HEK293 (cell line): ENCODE measurements around the gene ZNF576.

Source experiments
- CTCF ChIA-PET: fragments of 350-600 bp; formaldehyde crosslinking; extraction: SDS; loops from one replicate; lab custom pipeline; 2021; ENCODE audit warnings: antibody characterized with exemption; lab: Yijun Ruan, JAX
- POLR2A ChIA-PET: fragments of 300-600 bp; formaldehyde crosslinking; extraction: SDS; loops from one replicate; lab custom pipeline; 2020; ENCODE audit warnings: antibody characterized with exemption, inconsistent platforms; lab: Yijun Ruan, JAX
- H3K27ac ChIP-seq: fragments of 200-500 bp; sonication (Bioruptor generic); 2 replicates; pipeline ENCODE4 v1.5.1; 2014; ENCODE audit warnings: low read depth, low read length, control low read depth, inconsistent platforms; ENCODE audit errors: extremely low read depth
- H3K36me3 ChIP-seq, 2 experiments: fragments of 200-500 bp in 1 of 2; sonication (Bioruptor generic) in 1 of 2; 1 replicate in 1 of 2; 2 replicates in 1 of 2; pipeline ENCODE4 v1.5.1; 2014 to 2017; ENCODE audit warnings: inconsistent platforms in 2 of 2, low read length in 2 of 2; ENCODE audit not compliant: control insufficient read depth in 2 of 2, insufficient read depth in 1 of 2
- H3K4me1 ChIP-seq: fragments of 200-500 bp; sonication (Bioruptor generic); 2 replicates; pipeline ENCODE4 v1.5.1; 2014; ENCODE audit warnings: mild to moderate bottlenecking, low read length, inconsistent platforms; ENCODE audit not compliant: control insufficient read depth, insufficient read depth
- H3K4me3 ChIP-seq: 2 replicates; pipeline ENCODE4 v1.5.1; 2011; ENCODE audit warnings: low read depth, mild to moderate bottlenecking, control low read depth, low read length, moderate library complexity
- H3K9me3 ChIP-seq: fragments of 200-500 bp; sonication (Bioruptor generic); 2 replicates; pipeline ENCODE4 v1.5.1; 2014; ENCODE audit warnings: low read depth, low read length, inconsistent platforms; ENCODE audit not compliant: control insufficient read depth, insufficient read depth
- KLF16 ChIP-seq: fragments of 450-650 bp; formaldehyde crosslinking; IDR thresholded peaks from 2 replicates; pipeline ENCODE4 v1.5.1; 2017; ENCODE audit warnings: missing biosample characterization, missing genetic modification characterization
- OSR2 ChIP-seq: fragments of 450-650 bp; formaldehyde crosslinking; IDR thresholded peaks from 2 replicates; pipeline ENCODE4 v1.5.1; 2016; ENCODE audit warnings: missing biosample characterization, missing genetic modification characterization
- REPIN1 ChIP-seq: fragments of 450-650 bp; formaldehyde crosslinking; IDR thresholded peaks from 2 replicates; pipeline ENCODE4 v1.5.1; 2017; ENCODE audit warnings: missing biosample characterization, missing genetic modification characterization, low read depth
- WT1 ChIP-seq: fragments of 450-650 bp; formaldehyde crosslinking; IDR thresholded peaks from 2 replicates; pipeline ENCODE4 v1.5.1; 2016; ENCODE audit warnings: missing biosample characterization, missing genetic modification characterization
- ZBTB20 ChIP-seq: fragments of 450-650 bp; formaldehyde crosslinking; IDR thresholded peaks from 2 replicates; pipeline ENCODE4 v1.5.1; 2016; ENCODE audit warnings: missing biosample characterization, missing genetic modification characterization
- ZBTB21 ChIP-seq: fragments of 450-650 bp; formaldehyde crosslinking; IDR thresholded peaks from 2 replicates; pipeline ENCODE4 v1.5.1; 2017; ENCODE audit warnings: missing biosample characterization, missing genetic modification characterization
- ZBTB48 ChIP-seq: fragments of 450-650 bp; formaldehyde crosslinking; IDR thresholded peaks from 2 replicates; pipeline ENCODE4 v1.5.1; 2016; ENCODE audit warnings: missing biosample characterization, missing genetic modification characterization
- ZNF138 ChIP-seq: fragments of 450-650 bp; formaldehyde crosslinking; IDR thresholded peaks from 2 replicates; pipeline ENCODE4 v1.5.1; 2016; ENCODE audit warnings: missing biosample characterization, missing genetic modification characterization, borderline replicate concordance
- ZNF2 ChIP-seq: fragments of 450-650 bp; formaldehyde crosslinking; IDR thresholded peaks from 2 replicates; pipeline ENCODE4 v1.5.1; 2016; ENCODE audit warnings: missing biosample characterization, missing genetic modification characterization
- ZNF223 ChIP-seq: fragments of 450-650 bp; formaldehyde crosslinking; IDR thresholded peaks from 2 replicates; pipeline ENCODE4 v1.5.1; 2016; ENCODE audit warnings: missing biosample characterization, missing genetic modification characterization
- ZNF266 ChIP-seq: fragments of 450-650 bp; formaldehyde crosslinking; IDR thresholded peaks from 2 replicates; pipeline ENCODE4 v1.5.1; 2016; ENCODE audit warnings: missing biosample characterization, missing genetic modification characterization, low read depth
- ZNF391 ChIP-seq: fragments of 450-650 bp; formaldehyde crosslinking; IDR thresholded peaks from 2 replicates; pipeline ENCODE4 v1.5.1; 2016; ENCODE audit warnings: low read depth, missing biosample characterization, missing genetic modification characterization, borderline replicate concordance
- ZNF600 ChIP-seq: fragments of 450-650 bp; formaldehyde crosslinking; IDR thresholded peaks from 2 replicates; pipeline ENCODE4 v1.5.1; 2016; ENCODE audit warnings: missing biosample characterization, missing genetic modification characterization
- ZNF660 ChIP-seq: fragments of 450-650 bp; IDR thresholded peaks from 2 replicates; pipeline ENCODE4 v1.5.1; 2018; ENCODE audit warnings: missing biosample characterization, mild to moderate bottlenecking, missing genetic modification characterization
- ZNF664 ChIP-seq: fragments of 450-650 bp; formaldehyde crosslinking; IDR thresholded peaks from 2 replicates; pipeline ENCODE4 v1.5.1; 2016; ENCODE audit warnings: missing biosample characterization, missing genetic modification characterization
- ZNF776 ChIP-seq: fragments of 450-650 bp; formaldehyde crosslinking; IDR thresholded peaks from 2 replicates; pipeline ENCODE4 v1.5.0; 2017; ENCODE audit warnings: missing biosample characterization, missing genetic modification characterization, borderline replicate concordance
- ZNF777 ChIP-seq: fragments of 450-650 bp; formaldehyde crosslinking; IDR thresholded peaks from 2 replicates; pipeline ENCODE4 v1.5.1; 2017; ENCODE audit warnings: missing biosample characterization, missing genetic modification characterization, borderline replicate concordance
- TF ChIP-seq, protein P1 (sequence below): fragments of 450-650 bp; formaldehyde crosslinking; IDR thresholded peaks from 2 replicates; pipeline ENCODE4 v1.5.1; 2016; ENCODE audit warnings: missing biosample characterization, missing genetic modification characterization
- TF ChIP-seq, protein P2 (sequence below): fragments of 450-650 bp; formaldehyde crosslinking; IDR thresholded peaks from 2 replicates; pipeline ENCODE4 v1.5.1; 2016; ENCODE audit warnings: missing biosample characterization, missing genetic modification characterization
- TF ChIP-seq, protein P3 (sequence below): fragments of 450-650 bp; formaldehyde crosslinking; IDR thresholded peaks from 2 replicates; pipeline ENCODE4 v1.5.1; 2016; ENCODE audit warnings: missing biosample characterization, missing genetic modification characterization

ZNF576 gene

DNA sequence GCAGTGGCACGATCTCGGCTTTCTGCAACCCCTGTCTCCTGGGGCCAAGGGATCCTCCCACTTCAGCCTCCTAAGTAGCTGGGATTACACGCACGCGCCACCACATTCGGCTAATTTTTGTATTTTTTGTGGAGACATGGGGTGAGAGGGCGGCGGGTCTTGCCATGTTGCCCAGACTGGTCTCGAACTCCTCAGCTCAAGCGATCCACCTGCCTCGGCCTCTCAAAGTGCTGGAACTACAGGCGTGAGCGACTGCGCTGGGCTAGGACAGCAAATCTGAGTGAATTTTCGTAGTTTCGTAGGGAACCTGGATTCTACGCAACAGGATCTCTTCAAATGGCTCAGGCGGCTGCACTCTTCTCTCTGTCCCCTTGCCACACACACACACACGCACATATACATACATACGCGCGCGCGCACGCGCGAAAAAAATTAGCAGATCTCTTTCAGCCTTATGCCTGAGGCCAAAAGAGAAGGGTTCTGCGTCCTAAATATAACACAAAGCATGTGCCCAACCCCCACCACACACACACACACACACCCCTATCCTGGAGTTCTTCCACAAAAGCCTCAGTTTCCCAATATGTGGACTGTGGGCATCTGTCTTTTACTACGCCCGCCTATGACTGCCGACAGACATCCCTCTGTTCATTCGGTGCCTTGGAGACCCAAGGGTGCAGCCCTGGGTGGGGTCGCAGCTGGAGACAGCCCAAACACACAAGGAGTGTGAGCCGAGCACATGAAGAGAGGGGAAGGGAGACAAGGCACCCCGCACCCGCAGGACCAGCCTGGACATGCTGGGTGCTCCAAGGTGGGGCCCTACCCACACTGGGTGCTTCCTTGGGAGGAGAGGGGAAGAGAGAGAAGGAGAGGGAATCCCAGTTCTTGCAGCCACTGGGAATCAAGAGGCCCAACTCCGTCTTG, 20.2 kb upstream of the ZNF576 start:
- Histone ChIP-seq H3K4me1 (peaks cover 33% of the 10 kb centered on the region), H3K27ac (peak overlapping the region; percentile 54; the same call in 1 of the 2 replicates), H3K36me3 (peaks cover 14 to 27% of the 10 kb centered on the region in 2 experiments), H3K4me3 (peak overlapping the region; percentile 16), H3K9me3 (no peaks in the 10 kb centered on the region)
- CTCF ChIA-PET: interaction anchor here (1.0 kb wide), 1 partner anchor 129 kb away, joined by 3 read pairs; no protein-coding TSS in a partner anchor
- POLR2A ChIA-PET: interaction anchor here (1.6 to 2.9 kb wide), 2 partner anchors 13 to 20 kb away, joined by 4 to 23 read pairs; partner anchors contain the start of genes IRGQ and ZNF576
- TF ChIP-seq ZNF664 (tag by site-specific recombination) (peak; percentile 15; the same call in 1 of the 2 replicates), ZNF2 (tag by site-specific recombination) (peak; percentile 87; the same call in 1 of the 2 replicates), ZNF660 (tag by site-specific recombination) (peak; percentile 49; the same call in 1 of the 2 replicates), ZBTB20 (tag by site-specific recombination) (peak; percentile 26; the same call in 1 of the 2 replicates), WT1 (tag by site-specific recombination) (0 out of 2 replicates have a peak, but pooled peaks have one; percentile 32), ZNF777 (no peak), ZBTB48 (tag by site-specific recombination) (0 out of 2 replicates have a peak, but pooled peaks have one; percentile 25), KLF16 (tag by site-specific recombination) (0 out of 2 replicates have a peak, but pooled peaks have one; percentile 12), ZNF600 (tag by site-specific recombination) (no peak), ZNF391 (tag by site-specific recombination) (peak; percentile 11; the same call in 1 of the 2 replicates), OSR2 (tag by site-specific recombination) (peak; percentile 67), ZNF223 (0 out of 2 replicates have a peak, but pooled peaks have one; percentile 8), ZBTB21 (tag by site-specific recombination) (peak; percentile 51; the same call in 1 of the 2 replicates), ZNF138 (tag by site-specific recombination) (no peak), ZNF266 (tag by site-specific recombination) (no peak), ZNF776 (tag by site-specific recombination) (no peak), REPIN1 (peak; percentile 98)
- TF ChIP-seq, protein P1, sequence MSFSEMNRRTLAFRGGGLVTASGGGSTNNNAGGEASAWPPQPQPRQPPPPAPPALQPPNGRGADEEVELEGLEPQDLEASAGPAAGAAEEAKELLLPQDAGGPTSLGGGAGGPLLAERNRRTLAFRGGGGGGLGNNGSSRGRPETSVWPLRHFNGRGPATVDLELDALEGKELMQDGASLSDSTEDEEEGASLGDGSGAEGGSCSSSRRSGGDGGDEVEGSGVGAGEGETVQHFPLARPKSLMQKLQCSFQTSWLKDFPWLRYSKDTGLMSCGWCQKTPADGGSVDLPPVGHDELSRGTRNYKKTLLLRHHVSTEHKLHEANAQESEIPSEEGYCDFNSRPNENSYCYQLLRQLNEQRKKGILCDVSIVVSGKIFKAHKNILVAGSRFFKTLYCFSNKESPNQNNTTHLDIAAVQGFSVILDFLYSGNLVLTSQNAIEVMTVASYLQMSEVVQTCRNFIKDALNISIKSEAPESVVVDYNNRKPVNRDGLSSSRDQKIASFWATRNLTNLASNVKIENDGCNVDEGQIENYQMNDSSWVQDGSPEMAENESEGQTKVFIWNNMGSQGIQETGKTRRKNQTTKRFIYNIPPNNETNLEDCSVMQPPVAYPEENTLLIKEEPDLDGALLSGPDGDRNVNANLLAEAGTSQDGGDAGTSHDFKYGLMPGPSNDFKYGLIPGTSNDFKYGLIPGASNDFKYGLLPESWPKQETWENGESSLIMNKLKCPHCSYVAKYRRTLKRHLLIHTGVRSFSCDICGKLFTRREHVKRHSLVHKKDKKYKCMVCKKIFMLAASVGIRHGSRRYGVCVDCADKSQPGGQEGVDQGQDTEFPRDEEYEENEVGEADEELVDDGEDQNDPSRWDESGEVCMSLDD: 0 out of 2 replicates have a peak, but pooled peaks have one; percentile 28
- TF ChIP-seq, protein P2, sequence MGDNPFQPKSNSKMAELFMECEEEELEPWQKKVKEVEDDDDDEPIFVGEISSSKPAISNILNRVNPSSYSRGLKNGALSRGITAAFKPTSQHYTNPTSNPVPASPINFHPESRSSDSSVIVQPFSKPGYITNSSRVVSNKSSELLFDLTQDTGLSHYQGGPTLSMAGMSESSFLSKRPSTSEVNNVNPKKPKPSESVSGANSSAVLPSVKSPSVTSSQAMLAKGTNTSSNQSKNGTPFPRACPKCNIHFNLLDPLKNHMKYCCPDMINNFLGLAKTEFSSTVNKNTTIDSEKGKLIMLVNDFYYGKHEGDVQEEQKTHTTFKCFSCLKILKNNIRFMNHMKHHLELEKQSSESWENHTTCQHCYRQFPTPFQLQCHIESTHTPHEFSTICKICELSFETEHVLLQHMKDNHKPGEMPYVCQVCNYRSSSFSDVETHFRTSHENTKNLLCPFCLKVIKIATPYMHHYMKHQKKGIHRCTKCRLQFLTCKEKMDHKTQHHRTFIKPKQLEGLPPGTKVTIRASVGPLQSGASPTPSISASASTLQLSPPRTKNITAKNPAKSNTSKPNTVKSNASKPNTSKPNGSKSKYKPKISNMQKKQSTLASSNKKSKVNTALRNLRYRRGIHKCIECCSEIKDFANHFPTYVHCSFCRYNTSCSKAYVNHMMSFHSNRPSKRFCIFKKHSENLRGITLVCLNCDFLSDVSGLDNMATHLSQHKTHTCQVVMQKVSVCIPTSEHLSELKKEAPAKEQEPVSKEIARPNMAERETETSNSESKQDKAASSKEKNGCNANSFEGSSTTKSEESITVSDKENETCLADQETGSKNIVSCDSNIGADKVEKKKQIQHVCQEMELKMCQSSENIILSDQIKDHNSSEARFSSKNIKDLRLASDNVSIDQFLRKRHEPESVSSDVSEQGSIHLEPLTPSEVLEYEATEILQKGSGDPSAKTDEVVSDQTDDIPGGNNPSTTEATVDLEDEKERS (tag by site-specific recombination): peak; percentile 87
- TF ChIP-seq, protein P3, sequence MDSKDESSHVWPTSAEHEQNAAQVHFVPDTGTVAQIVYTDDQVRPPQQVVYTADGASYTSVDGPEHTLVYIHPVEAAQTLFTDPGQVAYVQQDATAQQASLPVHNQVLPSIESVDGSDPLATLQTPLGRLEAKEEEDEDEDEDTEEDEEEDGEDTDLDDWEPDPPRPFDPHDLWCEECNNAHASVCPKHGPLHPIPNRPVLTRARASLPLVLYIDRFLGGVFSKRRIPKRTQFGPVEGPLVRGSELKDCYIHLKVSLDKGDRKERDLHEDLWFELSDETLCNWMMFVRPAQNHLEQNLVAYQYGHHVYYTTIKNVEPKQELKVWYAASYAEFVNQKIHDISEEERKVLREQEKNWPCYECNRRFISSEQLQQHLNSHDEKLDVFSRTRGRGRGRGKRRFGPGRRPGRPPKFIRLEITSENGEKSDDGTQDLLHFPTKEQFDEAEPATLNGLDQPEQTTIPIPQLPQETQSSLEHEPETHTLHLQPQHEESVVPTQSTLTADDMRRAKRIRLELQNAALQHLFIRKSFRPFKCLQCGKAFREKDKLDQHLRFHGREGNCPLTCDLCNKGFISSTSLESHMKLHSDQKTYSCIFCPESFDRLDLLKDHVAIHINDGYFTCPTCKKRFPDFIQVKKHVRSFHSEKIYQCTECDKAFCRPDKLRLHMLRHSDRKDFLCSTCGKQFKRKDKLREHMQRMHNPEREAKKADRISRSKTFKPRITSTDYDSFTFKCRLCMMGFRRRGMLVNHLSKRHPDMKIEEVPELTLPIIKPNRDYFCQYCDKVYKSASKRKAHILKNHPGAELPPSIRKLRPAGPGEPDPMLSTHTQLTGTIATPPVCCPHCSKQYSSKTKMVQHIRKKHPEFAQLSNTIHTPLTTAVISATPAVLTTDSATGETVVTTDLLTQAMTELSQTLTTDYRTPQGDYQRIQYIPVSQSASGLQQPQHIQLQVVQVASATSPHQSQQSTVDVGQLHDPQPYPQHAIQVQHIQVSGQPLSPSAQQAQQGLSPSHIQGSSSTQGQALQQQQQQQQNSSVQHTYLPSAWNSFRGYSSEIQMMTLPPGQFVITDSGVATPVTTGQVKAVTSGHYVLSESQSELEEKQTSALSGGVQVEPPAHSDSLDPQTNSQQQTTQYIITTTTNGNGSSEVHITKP (tag by site-specific recombination): 0 out of 2 replicates have a peak, but pooled peaks have one; percentile 4
- TF ChIP-seq, all 188 proteins: peak for 15
